K562 (cell line): ENCODE measurements around the gene ACTL6A. TPM values are rescaled to one million over a fixed set of nuclear protein-coding genes. Genes with fewer than 3 reads are reported as not detected.
A peak's percentile ranks its signal among the peaks of the same experiment; 100 is the strongest.

Source experiments
- ATAC-seq: fragments of 200-7000 bp; cut with Tn5 transposase; 3 replicates; pipeline ENCODE4 v1.9.1; 2020; ENCODE audit warnings: moderate library complexity
- BruUV-seq: library from RNA; stranded (reverse); fragments of 400-500 nt; replicated peaks from 2 replicates; lab custom pipeline; 2021; lab: Mats Ljungman, UMichigan
- CTCF ChIA-PET: fragments of 300-600 bp; formaldehyde crosslinking; extraction: SDS; loops from one replicate; lab custom pipeline; 2021; ENCODE audit warnings: low intra/inter-chr PET ratio; lab: Yijun Ruan, JAX
- POLR2A ChIA-PET: fragments of 300-600, 350-650 bp; sonication (Branson Sonifier 250); formaldehyde crosslinking; extraction: SDS; loops from one replicate; lab custom pipeline; 2021; ENCODE audit warnings: antibody characterized with exemption, inconsistent platforms; lab: Yijun Ruan, JAX
- DNase-seq, 4 experiments: peaks; one replicate each; pipeline versions ENCODE4 v3.0.0 to v3.0.0-alpha.2; 2011 to 2018; ENCODE audit warnings: low spot score in 3 of 4, mixed read lengths in 3 of 4; ENCODE audit errors: extremely low read depth in 1 of 4
- FAIRE-seq: peaks from 2 replicates; lab custom pipeline; 2011; peaks lifted over from hg19 to GRCh38; lab: Jason Lieb, UNC
- H2AFZ ChIP-seq: 2 replicates; pipeline ENCODE4 v1.6.0; 2011; ENCODE audit warnings: low read depth, low read length, control low read depth, inconsistent platforms
- H3K27ac ChIP-seq: fragments of 200-600 bp; 3 replicates; pipeline ENCODE4 v1.8.0; 2011; ENCODE audit warnings: low read depth, mild to moderate bottlenecking, control low read depth, inconsistent platforms, low read length, moderate library complexity, mixed read lengths; ENCODE audit errors: extremely low read depth
- H3K27me3 ChIP-seq, 2 experiments: fragments of 300-600 bp in 1 of 2; 2 replicates in 1 of 2; 3 replicates in 1 of 2; pipeline versions ENCODE4 v1.6.0 to v1.8.0; 2011; ENCODE audit warnings: inconsistent platforms in 2 of 2, low read length in 2 of 2, mild to moderate bottlenecking in 1 of 2, mixed read lengths in 1 of 2, moderate library complexity in 1 of 2; ENCODE audit not compliant: control insufficient read depth in 2 of 2, insufficient read depth in 2 of 2
- H3K36me3 ChIP-seq: fragments of 300-600 bp; 3 replicates; pipeline ENCODE4 v1.8.0; 2011; ENCODE audit warnings: mild to moderate bottlenecking, low read length, inconsistent platforms; ENCODE audit not compliant: control insufficient read depth, insufficient read depth
- H3K4me1 ChIP-seq, 2 experiments: fragments of 200-600 bp in 1 of 2; replicated peaks in 1 of 2; 2 replicates in 1 of 2; 3 replicates in 1 of 2; pipeline versions ENCODE4 v1.5.1 to v1.8.0; 2011; ENCODE audit warnings: inconsistent platforms in 2 of 2, low read length in 2 of 2, mild to moderate bottlenecking in 1 of 2, mixed read lengths in 1 of 2, moderate library complexity in 1 of 2; ENCODE audit not compliant: control insufficient read depth in 2 of 2, insufficient read depth in 2 of 2
- H3K4me2 ChIP-seq: 2 replicates; pipeline ENCODE4 v1.6.1; 2011; ENCODE audit warnings: low read length, control low read depth, inconsistent platforms, mixed read lengths; ENCODE audit not compliant: insufficient read depth
- H3K4me3 ChIP-seq: fragments of 200-600 bp; sonication (generic), shearing (Covaris generic); 2 replicates; pipeline ENCODE4 v1.5.1; 2016; ENCODE audit warnings: control low read depth, inconsistent platforms
- H3K79me2 ChIP-seq: fragments of 200-600 bp; 3 replicates; pipeline ENCODE4 v1.8.0; 2011; ENCODE audit warnings: low read length, inconsistent platforms; ENCODE audit not compliant: control insufficient read depth, insufficient read depth
- H3K9ac ChIP-seq, 2 experiments: 2 replicates each; pipeline versions ENCODE4 v1.6.0 to v1.6.1; 2011; ENCODE audit warnings: low read depth in 2 of 2, low read length in 2 of 2, control low read depth in 1 of 2, inconsistent platforms in 1 of 2, mild to moderate bottlenecking in 1 of 2, mixed read lengths in 1 of 2; ENCODE audit not compliant: insufficient read depth in 1 of 2
- H3K9me1 ChIP-seq: one replicate; pipeline ENCODE4 v1.6.0; 2011; ENCODE audit warnings: inconsistent platforms, mild to moderate bottlenecking, low read length, moderate library complexity; ENCODE audit not compliant: control insufficient read depth, insufficient read depth
- H3K9me3 ChIP-seq: replicated peaks from 2 replicates; pipeline ENCODE4 v1.5.1; 2011; ENCODE audit warnings: low read depth, low read length, inconsistent platforms; ENCODE audit not compliant: control insufficient read depth, insufficient read depth
- H4K20me1 ChIP-seq: replicated peaks from 2 replicates; pipeline ENCODE4 v1.6.1; 2011; ENCODE audit warnings: low read length, inconsistent platforms, mixed read lengths; ENCODE audit not compliant: control insufficient read depth, insufficient read depth
- CCNT2 ChIP-seq: IDR thresholded peaks from 2 replicates; pipeline ENCODE4 v1.6.1; 2011; ENCODE audit warnings: borderline replicate concordance, low read depth, mild to moderate bottlenecking, moderate library complexity, mixed read lengths, low read length; ENCODE audit not compliant: insufficient read length; ENCODE audit errors: extremely low read depth
- CEBPB ChIP-seq: fragments of 450-650 bp; IDR thresholded peaks from 2 replicates; pipeline ENCODE4 v1.6.1; 2016; ENCODE audit warnings: missing genetic modification characterization, missing compliant biosample characterization
- CREB1 ChIP-seq, 2 experiments: sonication (generic) in 1 of 2; formaldehyde crosslinking in 1 of 2; IDR thresholded peaks; 2 replicates each; pipeline versions ENCODE4 v1.6.1 to v1.8.0; 2012 to 2022; ENCODE audit warnings: inconsistent platforms in 1 of 2, mild to moderate bottlenecking in 1 of 2, missing genetic modification reagents in 1 of 2, moderate library complexity in 1 of 2
- EHMT2 ChIP-seq: fragments of 450-650 bp; IDR thresholded peaks from 2 replicates; pipeline ENCODE4 v1.6.1; 2018; ENCODE audit warnings: antibody characterized with exemption
- FOXM1 ChIP-seq, 2 experiments: fragments of 450-650 bp in 1 of 2; sonication (generic) in 1 of 2; formaldehyde crosslinking in 1 of 2; IDR thresholded peaks; 2 replicates each; pipeline versions ENCODE4 v1.6.1 to v1.9.0; 2017 to 2022; ENCODE audit warnings: low read depth in 2 of 2, mild to moderate bottlenecking in 2 of 2, missing genetic modification reagents in 1 of 2, moderate library complexity in 1 of 2
- GATAD2B ChIP-seq: fragments of 450-650 bp; IDR thresholded peaks from 2 replicates; pipeline ENCODE4 v1.6.1; 2017; ENCODE audit warnings: mild to moderate bottlenecking, borderline replicate concordance
- MECOM ChIP-seq: fragments of 250-450 bp; sonication (Bioruptor Pico); IDR thresholded peaks from 2 replicates; pipeline ENCODE4 v1.8.0; 2022; ENCODE audit warnings: inconsistent platforms
- NBN ChIP-seq: fragments of 450-650 bp; IDR thresholded peaks from 2 replicates; pipeline ENCODE4 v1.6.1; 2016; ENCODE audit warnings: low read depth, mild to moderate bottlenecking
- NEUROD1 ChIP-seq: fragments of 150-350 bp; IDR thresholded peaks from 2 replicates; pipeline ENCODE4 v1.6.1; 2014; ENCODE audit warnings: borderline replicate concordance, low read length, low read depth; ENCODE audit not compliant: partially characterized antibody
- NR2C2 ChIP-seq, 2 experiments: fragments of 200-800 bp in 1 of 2; sonication (Bioruptor generic) in 1 of 2; sonication (generic) in 1 of 2; formaldehyde crosslinking in 1 of 2; IDR thresholded peaks; 2 replicates each; pipeline versions ENCODE4 v1.6.1 to v1.8.0; 2016 to 2022; ENCODE audit warnings: mild to moderate bottlenecking in 1 of 2, missing compliant biosample characterization in 1 of 2, missing genetic modification characterization in 1 of 2, missing genetic modification reagents in 1 of 2
- NUFIP1 ChIP-seq: fragments of 450-650 bp; IDR thresholded peaks from 2 replicates; pipeline ENCODE4 v1.6.1; 2018; ENCODE audit not compliant: partially characterized antibody
- RFX5 ChIP-seq: IDR thresholded peaks from 2 replicates; pipeline ENCODE4 v1.6.1; 2011; ENCODE audit warnings: low read depth, mild to moderate bottlenecking, improper control_type of control experiment, low read length
- SOX6 ChIP-seq: fragments of 450-650 bp; IDR thresholded peaks from 2 replicates; pipeline ENCODE4 v1.6.1; 2014; ENCODE audit warnings: mild to moderate bottlenecking
- ZNF224 ChIP-seq: sonication (generic); formaldehyde crosslinking; IDR thresholded peaks from 2 replicates; pipeline ENCODE4 v1.8.0; 2022; ENCODE audit warnings: mild to moderate bottlenecking, missing genetic modification reagents
- WGBS: fragments of 100-300 bp; shearing (Covaris generic); methylation state at CpG from one replicate; pipeline ENCODE4 v1.1.6; 2016; ENCODE audit warnings: low coverage, mixed read lengths; ENCODE audit not compliant: insufficient coverage; ENCODE audit errors: missing lambda C conversion rate; 5-methylcytosine and 5-hydroxymethylcytosine counted together
- in situ Hi-C: fragments of 300-500 bp; cut with MboI; formaldehyde crosslinking; loops from 4 replicates; pipeline ENCODE4 v1.15.0; 2018; ENCODE audit warnings: inconsistent platforms, mixed read lengths
- intact Hi-C: fragments of 100-400 bp; cut with micrococcal nuclease; formaldehyde crosslinking; loops from 2 replicates; pipeline ENCODE4 v1.14.2; 2022
- polyA plus RNA-seq, 8 experiments: library from polyadenylated mRNA; depleted of rRNA in 4 of 8; stranded (reverse) in 5 of 8; unstranded in 3 of 8; fragments of >200 nt; fragmentation: Nextera tagmentation in 2 of 8; fragmentation: Illumina TruSeq in 1 of 8; extraction: Ambion mirVana in 2 of 8; extraction: Trizol in 1 of 8; gene quantifications; 2 replicates each; pipeline versions ENCODE4 v1.2.1 to v1.2.3, GENCODE V29; 2011 to 2014; ENCODE audit warnings: inconsistent platforms in 1 of 8, missing spikeins in 1 of 8
- total RNA-seq, 7 experiments: library from RNA; depleted of rRNA in 6 of 7; stranded (reverse); fragments of >200 nt in 6 of 7; fragmentation: Illumina TruSeq in 2 of 7; extraction: Trizol in 2 of 7; gene quantifications; 2 replicates each; pipeline versions ENCODE4 v1.2.1 to v1.2.3, GENCODE V29; 2011 to 2021; ENCODE audit warnings: low replicate concordance in 1 of 7
- TF ChIP-seq, protein P1 (sequence below): conservative IDR thresholded peaks from 2 replicates; pipeline ENCODE4 v1.6.1; 2011; ENCODE audit warnings: low read depth, mild to moderate bottlenecking, low read length; ENCODE audit not compliant: control insufficient read depth
- TF ChIP-seq, protein P2 (sequence below): fragments of 450-650 bp; formaldehyde crosslinking; IDR thresholded peaks from 2 replicates; pipeline ENCODE4 v1.4.0; 2022; ENCODE audit warnings: missing genetic modification characterization
- TF ChIP-seq, protein P3 (sequence below): fragments of 450-650 bp; formaldehyde crosslinking; IDR thresholded peaks from 2 replicates; pipeline ENCODE4 v1.4.0; 2020; ENCODE audit warnings: mild to moderate bottlenecking, mixed read lengths

Gene ACTL6A
- total and polyA plus RNA-seq, 9 of the 15 experiments (the other 6 are each of a cell fraction or from before 2014, with no cell fraction given), result 107 to 243 (median 157) TPM

DNA sequence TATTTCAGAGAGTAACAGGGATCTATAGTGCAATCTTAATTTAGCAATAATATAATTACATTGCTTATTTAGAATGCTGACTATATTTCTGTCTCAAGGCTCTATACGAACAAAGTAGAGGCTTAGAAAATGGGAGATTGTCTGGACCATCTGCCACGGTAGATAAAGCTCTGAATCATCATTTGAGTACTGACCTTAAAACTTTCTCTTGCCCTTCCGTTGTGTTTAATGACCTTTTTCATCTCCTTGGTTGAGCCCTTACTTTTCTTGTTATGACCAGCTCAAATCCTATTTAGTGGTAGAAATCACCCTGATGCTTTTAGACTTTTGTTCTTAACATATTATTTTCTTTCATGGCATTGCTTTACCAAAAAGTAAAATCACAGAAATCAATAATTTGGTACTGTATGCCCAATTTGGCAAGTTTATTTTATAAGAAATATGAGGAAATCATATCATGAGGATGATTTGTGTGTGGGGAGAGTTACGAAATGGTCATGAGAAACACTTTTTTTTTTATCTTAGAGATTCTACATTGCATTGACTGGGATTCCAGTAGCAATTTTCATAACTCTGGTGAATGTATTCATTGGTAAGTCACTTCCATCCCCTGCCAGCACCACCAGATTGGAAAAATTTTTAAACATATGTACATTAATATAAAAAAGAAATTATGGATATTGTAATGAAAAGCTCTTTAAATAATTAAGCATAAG, 52.9 kb downstream of the ACTL6A start:
- Histone ChIP-seq H3K27ac (peak overlapping the region; percentile 75; the same call in 1 of the 3 replicates), H3K9me1 (no peaks in the 10 kb centered on the region), H2AFZ (no peak overlapping the region), H3K9me3 (no peaks in the 10 kb centered on the region), H3K27me3 (no peaks in the 10 kb centered on the region), H3K4me2 (peak overlapping the region; percentile 13; the same call in 1 of the 2 replicates), H3K36me3 (peaks cover 56% of the 10 kb centered on the region), H3K4me3 (no peak overlapping the region), H4K20me1 (no peaks in the 10 kb centered on the region), H3K9ac (peak overlapping the region in 1 of 2 experiments; percentile 42; a peak in 2 of 4 replicates), H3K79me2 (peaks cover 47% of the 10 kb centered on the region), H3K4me1 (peaks cover 8 to 27% of the 10 kb centered on the region in 2 experiments; a peak in 4 of 5 replicates)
- ATAC-seq (peak; percentile 94), FAIRE-seq (peak; percentile 85), DNase-seq (peak; percentile 27 to 83 (median 54))
- in situ Hi-C loops (no loop called here), intact Hi-C loops (no loop called here)
- 7% methylated on average over 4 of the region's 4 CpGs for WGBS
- no TSS peak for BruUV-seq
- POLR2A ChIA-PET, result interaction anchor here (0.8 to 4.0 kb wide), 3 partner anchors 9 to 37 kb away, joined by 3 to 18 read pairs (median 7); partner anchors contain the start of genes MRPL47, NDUFB5 and USP13
- CTCF ChIA-PET, result no interaction called here
- peak; percentile 84 for TF ChIP-seq CCNT2
- peak; percentile 63; the same call in 1 of the 2 replicates for TF ChIP-seq GATAD2B
- TF ChIP-seq CREB1 (IDR thresholded peaks at IDR 0.05), result 0 out of 2 replicates have a peak, but pooled peaks have one; percentile 33
- TF ChIP-seq CREB1 (CRISPR knock-in tag; IDR thresholded peaks at IDR 0.05), result no peak
- 0 out of 2 replicates have a peak, but pooled peaks have one; percentile 21 for TF ChIP-seq EHMT2
- no peak for TF ChIP-seq MECOM
- TF ChIP-seq CEBPB, result peak; percentile 79
- TF ChIP-seq, protein P1, sequence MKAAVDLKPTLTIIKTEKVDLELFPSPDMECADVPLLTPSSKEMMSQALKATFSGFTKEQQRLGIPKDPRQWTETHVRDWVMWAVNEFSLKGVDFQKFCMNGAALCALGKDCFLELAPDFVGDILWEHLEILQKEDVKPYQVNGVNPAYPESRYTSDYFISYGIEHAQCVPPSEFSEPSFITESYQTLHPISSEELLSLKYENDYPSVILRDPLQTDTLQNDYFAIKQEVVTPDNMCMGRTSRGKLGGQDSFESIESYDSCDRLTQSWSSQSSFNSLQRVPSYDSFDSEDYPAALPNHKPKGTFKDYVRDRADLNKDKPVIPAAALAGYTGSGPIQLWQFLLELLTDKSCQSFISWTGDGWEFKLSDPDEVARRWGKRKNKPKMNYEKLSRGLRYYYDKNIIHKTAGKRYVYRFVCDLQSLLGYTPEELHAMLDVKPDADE, result no peak
- TF ChIP-seq NBN, result peak; percentile 53; the same call in 1 of the 2 replicates
- TF ChIP-seq NEUROD1, result peak; percentile 77
- TF ChIP-seq RFX5, result no peak
- peak; percentile 92 for TF ChIP-seq SOX6
- TF ChIP-seq, protein P2, sequence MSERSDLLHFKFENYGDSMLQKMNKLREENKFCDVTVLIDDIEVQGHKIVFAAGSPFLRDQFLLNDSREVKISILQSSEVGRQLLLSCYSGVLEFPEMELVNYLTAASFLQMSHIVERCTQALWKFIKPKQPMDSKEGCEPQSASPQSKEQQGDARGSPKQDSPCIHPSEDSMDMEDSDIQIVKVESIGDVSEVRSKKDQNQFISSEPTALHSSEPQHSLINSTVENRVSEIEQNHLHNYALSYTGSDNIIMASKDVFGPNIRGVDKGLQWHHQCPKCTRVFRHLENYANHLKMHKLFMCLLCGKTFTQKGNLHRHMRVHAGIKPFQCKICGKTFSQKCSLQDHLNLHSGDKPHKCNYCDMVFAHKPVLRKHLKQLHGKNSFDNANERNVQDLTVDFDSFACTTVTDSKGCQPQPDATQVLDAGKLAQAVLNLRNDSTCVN, result no peak
- TF ChIP-seq, protein P3, sequence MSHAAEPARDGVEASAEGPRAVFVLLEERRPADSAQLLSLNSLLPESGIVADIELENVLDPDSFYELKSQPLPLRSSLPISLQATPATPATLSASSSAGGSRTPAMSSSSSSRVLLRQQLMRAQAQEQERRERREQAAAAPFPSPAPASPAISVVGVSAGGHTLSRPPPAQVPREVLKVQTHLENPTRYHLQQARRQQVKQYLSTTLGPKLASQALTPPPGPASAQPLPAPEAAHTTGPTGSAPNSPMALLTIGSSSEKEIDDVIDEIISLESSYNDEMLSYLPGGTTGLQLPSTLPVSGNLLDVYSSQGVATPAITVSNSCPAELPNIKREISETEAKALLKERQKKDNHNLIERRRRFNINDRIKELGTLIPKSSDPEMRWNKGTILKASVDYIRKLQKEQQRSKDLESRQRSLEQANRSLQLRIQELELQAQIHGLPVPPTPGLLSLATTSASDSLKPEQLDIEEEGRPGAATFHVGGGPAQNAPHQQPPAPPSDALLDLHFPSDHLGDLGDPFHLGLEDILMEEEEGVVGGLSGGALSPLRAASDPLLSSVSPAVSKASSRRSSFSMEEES (CRISPR knock-in tag), result no peak
- TF ChIP-seq NUFIP1, result no peak
- no peak for TF ChIP-seq NR2C2 (CRISPR knock-in tag; IDR thresholded peaks at IDR 0.05)
- peak; percentile 23; the same call in 1 of the 2 replicates for TF ChIP-seq NR2C2 (tag; IDR thresholded peaks at IDR 0.05)
- TF ChIP-seq FOXM1 (IDR thresholded peaks at IDR 0.05; ENCODE audit: low read depth), result peak; percentile 54
- no peak for TF ChIP-seq FOXM1 (CRISPR knock-in tag; IDR thresholded peaks at IDR 0.05; ENCODE audit: low read depth)
- no peak for TF ChIP-seq ZNF224 (CRISPR knock-in tag)
